GM23248 (cell line): ENCODE data around the gene TGM2.

Experiments used
- EZH2 ChIP-seq: fragments of 200-600 bp; sonication (generic); IDR thresholded peaks from 2 replicates; pipeline ENCODE4 v1.6.1; 2018; ENCODE audit warnings: antibody characterized with exemption, mild to moderate bottlenecking; ENCODE audit not compliant: insufficient read depth, poor library complexity, severe bottlenecking
- EZH2phosphoT487 ChIP-seq: fragments of 200-600 bp; sonication (generic); IDR thresholded peaks from 2 replicates; pipeline ENCODE4 v1.6.1; 2018; ENCODE audit warnings: antibody characterized with exemption, moderate library complexity, mild to moderate bottlenecking, low read depth; ENCODE audit not compliant: insufficient read depth

- no peak for TF ChIP-seq EZH2
- TF ChIP-seq EZH2phosphoT487 = no peak
Observed at GRCh38 chr20:38115896-38116295, 49.2 kb downstream of the TGM2 start.
